AG20443 (cell line): ENCODE results near the gene TMEM121.
"Not testable (repeated sequence)": the region's sequence is repeated elsewhere in the genome, so short reads cannot be mapped to it uniquely, and the experiment has no call there.

Experiments
- DNase-seq: peaks from one replicate; pipeline ENCODE4 v3.0.0; 2012; ENCODE audit warnings: low spot score, mixed read lengths

TMEM121 gene

DNA sequence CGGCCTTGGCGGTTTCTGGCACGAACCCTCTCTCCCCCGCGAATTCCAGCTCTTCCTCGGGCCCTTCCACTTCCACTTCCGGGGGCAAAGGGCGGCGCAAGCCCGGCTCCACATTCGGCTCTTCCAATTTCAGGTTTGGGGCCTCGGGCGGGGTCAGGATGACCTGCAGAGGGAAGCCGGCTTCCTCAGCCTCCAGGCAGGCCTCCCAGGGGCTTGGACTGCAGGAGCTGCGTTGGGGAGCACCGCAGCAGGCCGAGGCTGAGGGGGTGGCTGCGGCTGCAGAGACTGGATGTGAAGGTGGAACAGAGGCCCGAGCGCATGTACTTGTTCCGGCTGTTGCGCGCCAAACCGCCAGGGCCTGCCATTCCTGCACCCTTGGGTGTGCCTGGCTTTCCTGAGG is 20.7 kb downstream of the TMEM121 start:
- not testable (repeated sequence) for DNase-seq

DNA sequence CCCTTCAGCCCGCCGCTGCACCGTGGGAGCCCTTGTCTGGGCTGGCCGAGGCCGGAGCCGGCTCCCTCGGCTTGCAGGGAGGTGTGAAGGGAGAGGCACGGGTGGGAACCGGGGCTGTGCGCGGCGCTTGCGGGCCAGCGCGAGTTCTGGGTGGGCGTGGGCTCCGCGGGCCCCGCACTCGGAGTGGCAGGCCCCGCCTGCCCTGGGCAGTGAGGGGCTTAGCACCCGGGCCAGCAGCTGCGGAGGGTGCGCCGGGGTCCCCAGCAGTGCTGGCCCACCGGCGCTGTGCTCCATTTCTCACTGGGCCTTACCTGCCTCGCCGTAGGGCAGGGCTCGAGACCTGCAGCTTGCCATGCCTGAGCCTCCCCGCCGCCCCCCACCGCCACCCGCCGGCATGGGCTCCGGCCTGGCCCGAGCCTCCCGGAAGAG is 21.4 kb downstream of the TMEM121 start:
- no peak for DNase-seq

DNA sequence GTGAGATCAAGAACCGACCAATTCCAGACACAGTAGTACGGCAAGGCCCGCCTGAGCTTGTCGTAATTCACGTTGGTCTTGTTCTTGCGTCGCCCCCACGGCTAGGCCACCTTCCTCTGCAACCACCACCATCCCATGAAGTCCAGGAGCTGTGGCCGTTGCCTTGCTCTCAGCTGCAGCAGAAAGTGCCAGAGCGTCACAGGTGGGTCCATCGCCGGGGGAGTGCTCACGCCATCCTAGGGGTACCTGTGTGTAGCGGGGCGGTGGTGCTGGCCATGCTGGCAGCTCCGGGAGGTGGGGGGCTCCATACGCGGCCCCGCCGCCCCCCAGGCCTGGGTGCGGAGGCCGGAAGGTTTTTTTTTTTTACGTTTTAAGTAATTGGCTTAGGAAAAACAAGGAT is 23.1 kb downstream of the TMEM121 start:
- no peak for DNase-seq

DNA sequence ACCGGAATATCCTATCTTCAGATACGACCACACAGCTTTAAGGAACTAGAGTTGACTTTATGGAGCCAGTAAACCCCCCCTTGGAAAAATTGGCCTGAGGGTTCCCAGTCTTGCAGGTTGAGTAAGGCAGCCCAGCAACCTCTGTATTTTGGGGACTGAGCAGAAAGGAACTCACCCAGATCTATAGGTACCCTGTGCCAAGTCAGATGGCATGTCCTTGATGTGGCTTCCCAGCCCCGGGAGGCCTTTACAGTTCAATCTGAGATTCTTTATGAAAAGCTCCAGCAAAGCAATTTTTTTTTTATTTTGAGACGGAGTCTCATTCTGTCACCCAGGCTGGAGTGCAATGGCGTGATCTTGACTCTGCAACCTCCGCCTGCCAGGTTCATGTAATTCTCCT is 27.6 kb downstream of the TMEM121 start:
- no peak for DNase-seq

DNA sequence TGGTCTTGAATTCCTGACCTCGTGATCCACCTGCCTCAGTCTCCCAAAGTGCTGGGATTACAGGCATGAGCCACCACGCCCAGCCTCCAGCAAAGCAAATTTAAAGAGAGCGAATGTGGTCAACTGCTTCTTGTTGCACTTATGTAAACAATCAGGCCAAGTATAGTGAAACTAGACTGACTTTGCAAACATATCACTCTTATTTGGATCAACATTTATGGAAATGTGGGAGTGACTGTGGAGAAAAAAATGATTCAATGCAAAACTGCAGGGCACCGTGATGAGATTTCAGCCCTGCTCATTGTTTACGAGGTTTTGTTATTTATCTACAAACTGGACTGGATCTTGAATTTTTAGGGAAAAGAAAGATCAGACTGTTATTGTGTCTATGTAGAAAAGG is 28.1 kb downstream of the TMEM121 start:
- DNase-seq: no peak

DNA sequence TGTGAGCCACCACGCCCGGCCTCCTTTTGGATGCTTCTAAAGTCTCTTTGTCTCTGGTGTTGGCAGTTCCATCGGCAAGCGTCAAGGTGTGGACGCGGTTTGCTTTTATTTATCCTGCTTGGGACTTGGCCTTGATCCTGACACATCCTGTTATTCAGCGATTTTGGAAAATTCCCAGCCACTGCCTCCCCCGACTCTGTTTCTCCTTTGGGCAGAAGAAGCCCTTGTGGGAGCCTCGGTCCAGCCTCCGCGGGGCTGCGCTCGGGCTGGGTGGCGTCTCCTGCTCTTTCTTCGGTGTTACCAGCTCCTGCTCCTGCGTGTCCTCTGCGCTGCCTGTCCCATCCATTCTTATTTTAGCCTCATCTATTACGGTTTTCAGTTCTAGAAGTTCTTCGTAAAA is 31.3 kb downstream of the TMEM121 start:
- not testable (repeated sequence) for DNase-seq

DNA sequence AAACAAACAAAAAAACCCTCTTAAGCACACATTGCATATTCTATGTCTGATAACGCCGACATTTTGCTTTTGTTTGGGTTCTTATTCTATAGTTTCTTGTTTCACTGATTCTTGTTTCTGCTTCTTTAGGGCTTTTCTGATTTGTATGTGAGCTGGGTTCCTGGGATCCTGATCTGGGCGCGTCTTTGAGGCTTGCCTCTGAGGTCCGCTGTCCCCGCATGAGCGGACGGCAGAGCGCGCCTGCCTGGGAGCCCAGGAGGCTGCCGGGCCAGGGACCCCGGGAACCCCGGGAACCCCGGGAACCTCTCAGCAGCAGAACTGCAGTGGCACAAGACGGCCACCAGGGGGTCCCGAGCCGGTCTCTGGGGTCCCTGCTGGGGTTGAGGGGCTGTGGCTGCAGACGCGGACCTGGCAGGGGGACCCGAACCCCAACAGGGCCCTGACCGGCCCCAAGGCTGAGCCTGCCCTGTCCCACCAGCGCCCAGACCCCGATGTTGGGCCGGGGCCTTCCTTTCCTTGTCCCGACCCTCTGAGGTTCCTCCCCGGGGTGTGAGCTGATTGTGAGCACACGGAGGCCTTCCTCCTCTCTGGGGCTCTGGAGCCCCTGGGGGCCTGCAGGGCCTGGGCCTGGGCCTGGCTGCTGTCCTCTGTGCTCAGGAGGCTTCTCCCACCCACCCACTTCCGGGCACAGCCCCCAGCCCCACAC is 32.2 kb downstream of the TMEM121 start:
- DNase-seq: not testable (repeated sequence)

DNA sequence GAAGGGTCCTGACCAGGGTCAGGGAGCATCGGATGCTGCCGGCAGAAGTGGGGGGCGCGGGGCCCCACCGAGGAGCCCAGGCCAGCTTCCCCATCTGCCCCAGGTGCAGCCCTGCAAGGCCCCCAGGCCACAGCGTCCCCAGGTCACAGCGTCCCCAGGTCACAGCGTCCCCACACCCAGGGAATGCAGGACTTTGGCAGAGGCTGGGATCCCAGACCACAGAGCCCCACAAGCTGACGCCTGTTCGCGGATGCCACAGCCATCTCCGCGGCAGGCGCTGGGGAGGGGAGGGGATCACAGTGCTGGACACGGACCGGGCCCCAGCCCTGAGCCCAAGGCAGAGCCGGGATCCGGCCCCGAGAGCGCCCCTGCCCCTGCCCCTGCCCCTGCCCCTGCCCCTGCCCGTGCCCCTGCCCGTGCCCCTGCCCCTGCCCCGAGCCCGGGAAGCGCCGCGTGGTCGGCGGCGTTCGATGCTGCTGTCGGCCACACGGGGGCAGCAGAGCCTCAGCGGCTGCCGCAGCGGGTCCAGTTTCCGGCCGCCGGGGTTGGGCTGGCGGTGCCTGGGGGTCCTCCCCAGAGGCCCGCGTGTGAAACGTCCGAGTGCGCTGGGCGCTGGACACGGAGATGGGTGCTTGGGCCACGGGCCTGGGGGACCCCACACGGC is 33.1 kb downstream of the TMEM121 start:
- DNase-seq: not testable (repeated sequence)

DNA sequence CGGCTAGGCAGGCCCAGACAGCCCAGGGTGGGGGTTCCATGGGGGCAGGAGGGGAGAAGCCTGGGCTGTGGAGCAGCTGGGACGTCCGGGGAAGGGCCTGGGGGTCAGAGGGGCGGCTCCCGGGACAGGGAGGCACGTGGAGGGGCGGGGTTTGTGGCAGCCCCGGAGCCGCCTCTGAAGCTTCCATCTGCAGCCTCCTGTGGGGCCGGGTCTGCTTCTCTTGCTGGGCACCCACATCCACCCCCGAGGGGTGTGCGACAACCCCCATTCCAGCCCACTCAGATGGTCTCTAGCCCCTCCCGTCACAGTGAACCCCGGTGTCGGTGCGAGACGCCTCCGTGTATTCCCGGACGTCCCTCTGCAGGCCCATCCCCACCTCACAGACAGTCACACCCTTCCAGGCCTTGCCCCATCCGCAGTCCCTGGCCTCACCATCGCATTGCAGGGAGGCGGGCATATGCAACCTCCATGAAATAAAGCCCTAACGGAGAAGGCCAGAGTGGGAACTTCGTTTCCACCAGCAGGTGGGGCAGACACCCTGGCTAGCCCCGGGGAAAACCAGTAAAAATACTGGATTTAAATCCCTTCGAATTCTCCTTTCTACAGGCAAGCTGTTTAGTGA is 33.8 kb downstream of the TMEM121 start:
- not testable (repeated sequence) for DNase-seq

DNA sequence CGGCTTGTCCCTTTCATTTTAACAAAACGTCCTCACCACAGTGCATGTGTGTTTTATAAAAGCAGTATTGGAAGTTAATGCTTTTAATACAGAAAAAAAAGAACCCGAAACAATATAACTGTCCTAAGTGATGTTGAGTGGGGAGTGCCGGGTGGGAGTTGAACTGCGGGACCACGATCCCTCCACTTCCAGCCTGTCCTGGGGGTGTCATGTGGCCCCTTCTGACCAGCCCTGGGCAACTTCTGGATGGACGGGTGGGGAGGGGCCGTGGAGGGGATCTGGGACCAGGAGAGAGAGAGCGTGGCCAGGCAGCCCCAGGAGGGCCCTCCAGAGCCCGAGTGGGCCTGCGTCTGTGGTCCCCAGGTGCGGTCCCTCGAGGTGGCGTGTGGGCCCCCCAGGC is 35.0 kb downstream of the TMEM121 start:
- DNase-seq: not testable (repeated sequence)

DNA sequence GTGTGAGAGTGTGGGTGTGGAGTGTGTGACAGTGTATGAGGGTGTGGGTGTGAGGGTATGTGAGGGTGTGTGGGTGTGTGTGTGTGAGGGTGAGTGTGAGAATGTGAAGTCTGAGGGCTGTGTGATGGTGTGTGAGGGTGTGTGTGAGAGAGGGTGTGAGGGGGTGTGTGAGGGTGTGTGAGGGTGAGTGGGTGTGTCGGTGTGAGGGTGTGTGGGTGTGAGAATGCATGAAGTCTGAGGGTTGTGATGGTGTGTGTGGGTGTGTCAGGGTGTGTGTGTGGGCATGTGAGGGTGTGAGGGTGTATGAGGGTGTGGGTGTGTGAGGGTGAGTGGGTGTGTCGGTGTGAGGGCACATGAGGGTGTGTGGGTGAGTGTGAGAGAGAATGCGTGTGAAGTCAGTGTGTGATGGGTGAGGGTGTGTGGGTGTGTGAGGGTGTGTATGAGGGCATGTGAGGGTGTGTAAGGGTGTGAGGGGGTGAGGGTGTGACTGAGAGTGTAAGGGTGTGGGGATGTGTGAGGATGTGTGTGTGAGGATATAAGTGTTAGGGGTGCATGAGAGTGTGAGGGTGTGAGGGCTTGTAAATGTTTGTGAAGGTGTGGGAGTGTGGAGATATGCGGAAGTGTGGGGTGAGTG is 36.4 kb downstream of the TMEM121 start:
- no peak for DNase-seq

DNA sequence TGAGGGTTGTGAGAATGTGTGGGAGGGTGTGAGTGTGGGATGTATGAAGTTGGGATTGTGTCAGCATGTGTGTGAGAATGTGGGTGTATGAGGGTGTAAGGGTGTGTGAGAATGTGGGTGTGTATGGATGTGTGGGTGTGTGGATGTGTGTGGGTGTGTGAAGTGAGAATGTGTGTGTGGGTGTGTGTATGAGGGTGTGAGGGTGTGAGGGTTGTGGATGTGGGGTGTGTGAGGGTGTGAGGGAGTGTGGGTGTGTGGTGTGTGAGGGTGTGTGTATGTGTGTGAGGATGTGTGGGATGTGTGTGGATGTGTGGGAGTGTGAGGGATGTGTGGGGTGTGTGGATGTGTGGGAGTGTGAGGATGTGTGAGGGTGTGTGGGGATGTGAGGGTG is 37.0 kb downstream of the TMEM121 start:
- DNase-seq: no peak

DNA sequence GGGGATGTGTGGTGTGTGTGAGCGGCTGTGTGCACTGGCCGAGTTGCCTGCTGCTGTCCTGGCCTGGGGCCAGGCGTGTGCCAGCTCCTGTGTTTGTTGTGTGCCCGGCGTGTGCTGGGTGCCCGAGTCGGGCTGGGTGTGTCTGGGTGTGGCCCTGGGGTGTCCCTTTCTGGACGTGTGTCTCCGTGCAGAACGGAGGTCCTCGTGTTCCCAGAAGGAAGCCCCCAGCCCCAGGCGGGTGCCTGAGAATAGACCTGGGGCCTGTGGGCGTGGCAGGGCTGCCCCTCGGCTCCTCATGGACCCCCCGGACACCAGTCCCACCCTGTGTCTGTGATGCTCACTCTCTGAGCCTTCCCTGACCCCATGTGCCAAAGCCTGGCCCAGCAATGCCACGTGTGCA is 38.2 kb downstream of the TMEM121 start:
- not testable (repeated sequence) for DNase-seq

DNA sequence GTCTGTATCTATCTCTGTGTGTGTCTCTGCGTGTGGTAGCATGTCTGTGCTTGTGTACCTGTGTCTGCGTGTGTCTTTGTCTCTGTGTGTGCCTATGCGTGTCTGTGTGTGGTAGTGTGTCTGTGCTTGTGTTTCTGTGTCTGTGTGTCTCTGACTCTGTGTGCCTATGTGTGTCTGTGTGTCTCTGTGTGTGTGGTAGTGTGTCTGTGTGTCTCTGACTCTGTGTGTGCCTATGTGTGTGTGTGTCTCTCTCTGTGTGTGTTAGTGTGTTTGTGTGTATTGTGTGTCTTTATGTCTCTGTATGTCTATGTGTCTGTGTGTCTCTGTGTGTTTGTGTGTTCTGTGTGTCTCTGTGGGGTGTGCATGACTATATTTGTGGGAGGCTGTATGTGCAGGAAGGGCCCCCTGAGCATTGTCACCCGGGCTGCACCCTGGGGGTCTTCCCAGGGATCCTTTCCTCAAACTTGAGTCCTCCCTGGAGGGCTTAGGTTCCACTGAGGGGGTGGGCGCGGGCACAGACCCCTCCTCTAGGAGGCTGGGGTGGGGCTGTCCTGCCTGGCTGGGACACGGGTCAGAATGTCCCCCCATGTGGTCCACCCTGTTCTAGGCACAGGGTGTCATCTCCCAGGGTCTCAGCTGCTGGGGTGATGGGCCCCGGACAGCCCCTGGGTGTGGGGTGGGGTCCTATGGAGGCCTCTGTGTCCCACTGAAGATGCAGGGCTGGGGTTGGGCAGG is 39.0 kb downstream of the TMEM121 start:
- not testable (repeated sequence) for DNase-seq

DNA sequence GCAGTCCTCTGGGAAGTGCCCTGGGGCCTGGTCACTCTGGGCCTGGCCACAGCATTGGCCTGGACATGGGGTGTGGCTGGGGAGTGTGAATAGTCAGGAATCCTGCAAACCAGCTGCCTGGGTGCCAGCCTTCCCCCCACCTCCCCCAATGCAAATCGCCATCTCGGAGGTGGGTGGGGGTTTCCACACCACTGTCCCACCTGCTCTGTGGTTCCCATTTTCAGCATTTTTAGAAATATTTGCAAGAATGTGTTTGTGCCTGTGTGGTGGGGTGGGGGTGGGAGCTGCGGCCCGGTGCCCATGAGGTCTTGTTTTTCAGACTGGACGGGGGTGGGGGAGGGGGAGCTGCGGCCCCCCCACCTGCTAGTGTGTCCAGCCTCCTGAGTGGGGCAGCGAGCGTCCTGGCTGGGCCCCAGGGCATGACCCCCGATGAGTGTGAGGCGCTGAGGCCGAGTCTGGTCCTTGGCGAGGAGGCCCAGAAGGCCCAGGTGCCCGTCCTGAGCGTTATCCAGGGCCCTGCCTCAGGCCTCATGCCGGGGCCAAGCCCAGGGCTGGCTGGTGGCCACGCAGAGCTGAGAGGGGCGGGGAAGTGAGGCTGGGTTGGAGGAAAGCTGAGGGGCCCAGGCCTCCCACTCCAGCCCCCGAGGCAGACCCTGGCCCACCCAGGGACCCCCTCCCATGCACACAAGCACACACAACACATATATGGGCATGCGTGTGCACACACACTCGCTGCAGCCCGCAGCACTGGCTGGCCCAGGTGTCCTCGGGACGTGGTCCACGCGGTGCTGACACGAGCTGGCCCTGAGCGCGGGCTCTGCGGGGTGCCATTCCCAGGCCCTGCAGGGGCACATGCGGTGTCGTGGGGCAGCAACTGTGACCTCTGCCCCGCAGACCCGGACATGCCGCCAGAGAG is 40.1 kb downstream of the TMEM121 start:
- not testable (repeated sequence) for DNase-seq

DNA sequence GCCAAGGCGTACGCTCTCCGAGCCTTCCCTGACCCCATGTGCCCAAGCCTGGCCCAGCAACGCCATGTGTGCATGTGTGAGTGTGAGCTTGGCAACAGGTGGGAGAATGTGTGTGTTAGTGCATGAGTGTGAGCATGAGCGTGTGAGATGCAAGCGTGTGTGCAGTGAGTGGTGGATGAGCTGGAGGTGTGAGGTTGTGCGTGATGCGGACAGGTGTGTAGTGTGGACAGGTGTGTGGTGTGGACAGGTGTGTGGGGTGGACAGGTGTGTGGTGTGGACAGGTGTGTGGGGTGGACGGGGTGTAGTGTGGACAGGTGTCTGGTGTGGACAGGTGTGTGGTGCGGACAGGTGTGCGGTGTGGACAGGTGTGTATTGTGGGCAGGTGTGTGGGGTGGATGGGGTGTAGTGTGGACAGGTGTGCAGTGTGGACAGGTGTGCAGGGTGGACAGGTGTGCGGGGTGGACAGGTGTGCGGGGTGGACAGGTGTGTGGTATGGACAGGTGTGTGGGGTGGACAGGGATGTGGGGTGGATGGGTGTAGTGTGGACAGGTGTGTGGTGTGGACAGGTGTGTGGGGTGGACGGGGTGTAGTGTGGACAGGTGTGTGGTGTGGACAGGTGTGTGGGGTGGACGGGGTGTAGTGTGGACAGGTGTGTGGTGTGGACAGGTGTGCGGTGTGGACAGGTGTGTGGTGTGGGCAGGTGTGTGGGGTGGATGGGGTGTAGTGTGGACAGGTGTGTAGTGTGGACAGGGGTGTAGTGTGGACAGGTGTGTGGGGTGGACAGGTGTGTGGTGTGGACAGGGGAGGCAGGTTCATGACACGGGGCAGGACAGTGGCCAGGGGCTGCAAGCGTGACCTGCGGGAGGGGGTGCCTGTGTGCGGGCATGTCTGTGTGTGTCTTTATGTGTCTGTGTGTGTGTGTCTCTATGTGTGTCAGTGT is 41.1 kb downstream of the TMEM121 start:
- not testable (repeated sequence) for DNase-seq

DNA sequence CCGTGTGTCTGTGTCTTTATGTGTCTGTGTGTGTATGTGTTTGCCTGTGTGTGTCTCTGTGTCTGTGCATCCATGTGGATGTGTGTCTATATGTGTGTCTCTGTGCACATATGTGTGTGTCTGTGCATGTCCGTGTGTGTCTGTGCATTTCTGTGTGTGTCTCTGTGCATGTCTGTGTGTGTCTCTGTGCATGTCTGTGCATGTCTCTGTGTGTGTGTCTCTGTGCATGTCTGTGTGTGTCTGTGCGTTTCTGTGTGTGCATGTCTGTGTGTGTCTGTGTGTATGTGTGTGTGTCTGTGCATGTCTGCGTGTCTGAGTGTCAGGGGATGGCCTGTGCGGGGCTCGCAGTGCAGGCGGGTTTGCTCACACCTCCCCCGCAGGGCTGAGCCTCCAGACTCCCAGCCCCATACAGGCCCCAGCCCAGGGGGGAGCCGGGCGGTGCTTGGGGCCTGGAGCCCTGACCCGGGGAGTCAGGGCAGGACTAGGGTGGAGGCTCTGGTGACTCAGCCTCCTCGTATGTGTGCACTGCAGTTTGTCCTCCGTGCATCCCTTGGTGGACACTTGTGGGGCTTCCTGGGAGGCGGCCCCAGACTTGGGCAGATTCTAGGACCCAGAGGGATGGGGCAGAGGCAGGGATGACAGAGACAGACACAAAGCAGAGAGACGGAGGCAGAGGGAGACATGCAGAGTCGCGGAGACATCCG is 41.9 kb downstream of the TMEM121 start:
- not testable (repeated sequence) for DNase-seq

DNA sequence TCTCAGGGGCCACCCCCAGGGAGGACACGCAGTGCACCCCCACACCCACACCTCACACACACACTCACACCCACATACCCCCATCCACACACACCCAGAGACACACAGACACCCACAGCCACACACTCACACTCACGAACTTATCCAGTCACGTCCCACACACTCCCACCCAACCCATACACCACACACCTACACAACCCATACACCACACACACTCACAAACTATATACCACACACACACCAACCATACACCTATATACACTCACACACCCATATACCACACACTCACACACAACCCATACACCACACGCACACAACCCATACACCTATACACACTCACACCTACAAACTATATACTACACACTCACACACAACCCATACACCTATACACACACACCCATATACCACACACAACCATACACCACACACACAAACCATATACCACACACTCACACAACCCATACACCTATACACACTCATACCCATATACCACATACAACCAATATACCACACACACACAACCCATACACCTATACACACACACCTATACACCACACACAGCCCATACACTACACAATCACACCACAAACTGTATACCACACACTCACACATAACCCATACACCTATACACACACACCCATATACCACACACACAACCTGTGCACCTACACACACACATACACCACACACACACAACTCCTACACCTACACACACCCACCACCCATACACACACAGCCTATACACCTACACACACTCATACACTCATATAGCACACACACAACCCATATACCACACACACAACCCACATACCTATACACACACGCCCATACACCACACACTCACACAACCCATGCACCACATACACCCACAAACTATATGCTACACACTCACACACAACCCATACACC is 42.7 kb downstream of the TMEM121 start:
- no peak for DNase-seq
